ENCODE data around the gene CTIF. TPM values are rescaled to one million over a fixed set of nuclear protein-coding genes. Genes with fewer than 3 reads are reported as not detected.

CTIF gene
- total and polyA plus RNA-seq, 4 experiments from 2014 or later: 5.2 to 6.5 TPM; not detected in 2

DNA sequence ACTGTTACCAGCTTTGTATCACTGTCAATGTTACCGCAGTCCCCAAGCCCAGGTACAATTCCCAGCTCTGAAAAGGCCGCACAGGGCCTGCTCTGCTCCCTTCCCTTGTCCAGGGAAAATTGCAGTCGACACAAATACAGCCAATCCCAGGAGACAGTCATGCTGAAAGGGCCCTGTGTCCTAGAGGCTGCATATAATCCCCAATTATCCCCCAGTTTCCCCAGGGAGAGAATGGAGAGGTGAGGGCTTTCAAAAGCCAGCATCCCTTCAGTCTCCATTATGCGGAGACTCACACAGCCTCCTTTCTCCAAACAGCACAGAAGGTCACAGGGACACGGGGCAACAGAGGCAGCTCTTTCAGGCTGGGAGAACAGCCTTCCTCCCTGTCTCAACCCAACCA lies 17.1 kb upstream of the CTIF start:
- intact Hi-C loops (cut with micrococcal nuclease): no loop called here
- CTCF ChIA-PET (ENCODE audit: partially characterized antibody): interaction anchor here (1.3 kb wide), 1 partner anchor 76 kb away, joined by 3 read pairs; no protein-coding TSS in a partner anchor
- Histone ChIP-seq H3K9me3 (ENCODE audit: control insufficient read depth in 1 of 2, low read length in 2 of 2) (no peaks in the 10 kb centered on the region), H3K27ac (ENCODE audit: low read depth, low read length) (no peak overlapping the region), H3K4me3 (ENCODE audit: low read length in 2 of 2) (no peak overlapping the region), H3K4me1 (ENCODE audit: insufficient read depth, low read length) (no peaks in the 10 kb centered on the region), H3K27me3 (ENCODE audit: insufficient read depth, low read length) (no peaks in the 10 kb centered on the region), H3K36me3 (ENCODE audit: insufficient read depth, low read length) (no peaks in the 10 kb centered on the region)
- Mint-ChIP-seq H3K4me3 (no peak overlapping the region), H3K27ac (no peak overlapping the region), H3K9me3 (peaks cover 0 to 2% (median 0%) of the 10 kb centered on the region in 8 donors), H3K36me3 (no peaks in the 10 kb centered on the region), H3K4me1 (no peaks in the 10 kb centered on the region), H3K27me3 (peaks cover 11 to 31% of the 10 kb centered on the region in 2 donors)
- POLR2A ChIA-PET (ENCODE audit: partially characterized antibody): no interaction called here
- DNase-seq: no peak

- CTCF ChIA-PET (ENCODE audit: partially characterized antibody): no interaction called here
- H3K27me3 Mint-ChIP-seq: peaks cover 22 to 33% of the 10 kb centered on the region in 2 donors
- H3K27ac Mint-ChIP-seq: peak overlapping the region in 1 of 7 donors; percentile 54
- peaks cover 0 to 2% (median 0%) of the 10 kb centered on the region in 8 donors for H3K9me3 Mint-ChIP-seq
- no peak for DNase-seq
- H3K4me3 ChIP-seq (ENCODE audit: low read length in 2 of 2): no peak overlapping the region
- H3K27me3 ChIP-seq (ENCODE audit: insufficient read depth, low read length): no peaks in the 10 kb centered on the region
- H3K9me3 ChIP-seq (ENCODE audit: control insufficient read depth in 1 of 2, low read length in 2 of 2): no peaks in the 10 kb centered on the region
- no peaks in the 10 kb centered on the region for H3K36me3 ChIP-seq (ENCODE audit: insufficient read depth, low read length)
- no peak overlapping the region for H3K4me3 Mint-ChIP-seq
- POLR2A ChIA-PET (ENCODE audit: partially characterized antibody): no interaction called here
- H3K27ac ChIP-seq (ENCODE audit: low read depth, low read length): no peak overlapping the region
- no peaks in the 10 kb centered on the region for H3K4me1 ChIP-seq (ENCODE audit: insufficient read depth, low read length)
- no peaks in the 10 kb centered on the region for H3K36me3 Mint-ChIP-seq
- intact Hi-C loops (cut with micrococcal nuclease): no loop called here
- H3K4me1 Mint-ChIP-seq: no peaks in the 10 kb centered on the region
Measured at GRCh38 chr18:48525671-48526070, 13.2 kb upstream of the CTIF start.

GRCh38 chr18:48527461-48527860 lies 11.4 kb upstream of the CTIF start:
- Mint-ChIP-seq H3K27ac (no peak overlapping the region), H3K4me1 (no peaks in the 10 kb centered on the region), H3K36me3 (no peaks in the 10 kb centered on the region), H3K27me3 (peaks cover 22 to 29% of the 10 kb centered on the region in 2 donors), H3K9me3 (peaks cover 0 to 2% (median 0%) of the 10 kb centered on the region in 8 donors), H3K4me3 (no peak overlapping the region)
- DNase-seq: no peak
- no peak overlapping the region for H3K27ac ChIP-seq (ENCODE audit: low read depth, low read length)
- H3K9me3 ChIP-seq (ENCODE audit: control insufficient read depth in 1 of 2, low read length in 2 of 2): no peaks in the 10 kb centered on the region
- no peaks in the 10 kb centered on the region for H3K27me3 ChIP-seq (ENCODE audit: insufficient read depth, low read length)
- H3K36me3 ChIP-seq (ENCODE audit: insufficient read depth, low read length): no peaks in the 10 kb centered on the region
- no peaks in the 10 kb centered on the region for H3K4me1 ChIP-seq (ENCODE audit: insufficient read depth, low read length)
- intact Hi-C loops (cut with micrococcal nuclease): no loop called here
- POLR2A ChIA-PET (ENCODE audit: partially characterized antibody): no interaction called here
- no peak overlapping the region for H3K4me3 ChIP-seq (ENCODE audit: low read length in 2 of 2)
- CTCF ChIA-PET (ENCODE audit: partially characterized antibody): no interaction called here

GRCh38 chr18:48528861-48529260 lies 10.0 kb upstream of the CTIF start:
- no peak overlapping the region for H3K4me3 Mint-ChIP-seq
- Histone ChIP-seq H3K9me3 (ENCODE audit: control insufficient read depth in 1 of 2, low read length in 2 of 2) (no peaks in the 10 kb centered on the region), H3K27ac (ENCODE audit: low read depth, low read length) (no peak overlapping the region), H3K36me3 (ENCODE audit: insufficient read depth, low read length) (no peaks in the 10 kb centered on the region), H3K4me1 (ENCODE audit: insufficient read depth, low read length) (no peaks in the 10 kb centered on the region), H3K4me3 (ENCODE audit: low read length in 2 of 2) (no peak overlapping the region), H3K27me3 (ENCODE audit: insufficient read depth, low read length) (no peaks in the 10 kb centered on the region)
- intact Hi-C loops (cut with micrococcal nuclease): no loop called here
- H3K4me1 Mint-ChIP-seq: peaks cover 0 to 5% (median under 1%) of the 10 kb centered on the region in 4 donors
- H3K9me3 Mint-ChIP-seq: no peaks in the 10 kb centered on the region
- ChIA-PET CTCF (ENCODE audit: partially characterized antibody) (no interaction called here), POLR2A (ENCODE audit: partially characterized antibody) (no interaction called here)
- H3K27ac Mint-ChIP-seq: no peak overlapping the region
- no peak for DNase-seq
- H3K27me3 Mint-ChIP-seq: peaks cover 19 to 20% of the 10 kb centered on the region in 2 donors
- no peaks in the 10 kb centered on the region for H3K36me3 Mint-ChIP-seq

DNA sequence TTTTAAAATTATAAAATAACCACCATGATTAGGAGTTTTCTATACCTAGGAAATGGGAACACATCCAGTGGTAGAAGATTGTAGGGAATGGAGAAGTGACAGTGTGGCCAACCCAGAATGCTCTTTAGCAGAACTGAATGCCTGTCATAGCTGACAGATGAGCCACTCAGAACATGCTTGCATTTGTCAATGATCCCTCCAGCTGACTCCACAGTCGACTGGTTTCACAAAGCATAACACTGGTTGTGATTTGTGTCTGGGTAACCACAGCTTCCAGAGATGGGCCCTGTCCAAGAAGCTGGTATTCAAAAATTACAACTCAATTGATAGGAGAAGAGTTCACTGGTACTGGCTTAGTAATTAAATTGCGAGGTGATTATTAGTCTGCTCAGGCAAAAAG lies 9.0 kb upstream of the CTIF start:
- no peak for DNase-seq
- ChIA-PET POLR2A (ENCODE audit: partially characterized antibody) (no interaction called here), CTCF (ENCODE audit: partially characterized antibody) (no interaction called here)
- H3K4me3 ChIP-seq (ENCODE audit: low read length in 2 of 2): no peak overlapping the region
- Mint-ChIP-seq H3K4me1 (peaks cover 0 to 5% (median under 1%) of the 10 kb centered on the region in 4 donors), H3K9me3 (no peaks in the 10 kb centered on the region), H3K27me3 (peaks cover 19 to 20% of the 10 kb centered on the region in 2 donors), H3K36me3 (no peaks in the 10 kb centered on the region), H3K4me3 (no peak overlapping the region), H3K27ac (no peak overlapping the region)
- no peak overlapping the region for H3K27ac ChIP-seq (ENCODE audit: low read depth, low read length)
- no peaks in the 10 kb centered on the region for H3K27me3 ChIP-seq (ENCODE audit: insufficient read depth, low read length)
- no peaks in the 10 kb centered on the region for H3K4me1 ChIP-seq (ENCODE audit: insufficient read depth, low read length)
- intact Hi-C loops (cut with micrococcal nuclease): no loop called here
- no peaks in the 10 kb centered on the region for H3K36me3 ChIP-seq (ENCODE audit: insufficient read depth, low read length)
- H3K9me3 ChIP-seq (ENCODE audit: control insufficient read depth in 1 of 2, low read length in 2 of 2): no peaks in the 10 kb centered on the region

GRCh38 chr18:48530399-48531081 lies 8.3 kb upstream of the CTIF start:
- no peaks in the 10 kb centered on the region for H3K36me3 Mint-ChIP-seq
- Histone ChIP-seq H3K27me3 (ENCODE audit: insufficient read depth, low read length) (no peaks in the 10 kb centered on the region), H3K4me3 (ENCODE audit: low read length in 2 of 2) (no peak overlapping the region), H3K9me3 (ENCODE audit: control insufficient read depth in 1 of 2, low read length in 2 of 2) (no peaks in the 10 kb centered on the region), H3K36me3 (ENCODE audit: insufficient read depth, low read length) (no peaks in the 10 kb centered on the region), H3K4me1 (ENCODE audit: insufficient read depth, low read length) (no peaks in the 10 kb centered on the region), H3K27ac (ENCODE audit: low read depth, low read length) (no peak overlapping the region)
- peaks cover 0 to 5% (median under 1%) of the 10 kb centered on the region in 4 donors for H3K4me1 Mint-ChIP-seq
- peaks cover 19 to 20% of the 10 kb centered on the region in 2 donors for H3K27me3 Mint-ChIP-seq
- H3K4me3 Mint-ChIP-seq: no peak overlapping the region
- intact Hi-C loops (cut with micrococcal nuclease): no loop called here
- no peak for DNase-seq
- no peak overlapping the region for H3K27ac Mint-ChIP-seq
- H3K9me3 Mint-ChIP-seq: no peaks in the 10 kb centered on the region
- POLR2A ChIA-PET (ENCODE audit: partially characterized antibody): no interaction called here
- CTCF ChIA-PET (ENCODE audit: partially characterized antibody): no interaction called here

GRCh38 chr18:48531082-48531403 lies 7.8 kb upstream of the CTIF start:
- H3K27ac Mint-ChIP-seq: no peak overlapping the region
- CTCF ChIA-PET (ENCODE audit: partially characterized antibody): no interaction called here
- intact Hi-C loops (cut with micrococcal nuclease): no loop called here

More at GRCh38 chr18:48531082-48531403, 7.8 kb upstream of the CTIF start:
- H3K27me3 Mint-ChIP-seq: peaks cover 18 to 19% of the 10 kb centered on the region in 2 donors
- DNase-seq: no peak
- Histone ChIP-seq H3K9me3 (ENCODE audit: control insufficient read depth in 1 of 2, low read length in 2 of 2) (no peaks in the 10 kb centered on the region), H3K27ac (ENCODE audit: low read depth, low read length) (no peak overlapping the region), H3K27me3 (ENCODE audit: insufficient read depth, low read length) (no peaks in the 10 kb centered on the region), H3K4me1 (ENCODE audit: insufficient read depth, low read length) (no peaks in the 10 kb centered on the region), H3K4me3 (ENCODE audit: low read length in 2 of 2) (no peak overlapping the region), H3K36me3 (ENCODE audit: insufficient read depth, low read length) (no peaks in the 10 kb centered on the region)
- POLR2A ChIA-PET (ENCODE audit: partially characterized antibody): no interaction called here
- no peaks in the 10 kb centered on the region for H3K9me3 Mint-ChIP-seq
- peaks cover 0 to 5% (median under 1%) of the 10 kb centered on the region in 4 donors for H3K4me1 Mint-ChIP-seq
- no peaks in the 10 kb centered on the region for H3K36me3 Mint-ChIP-seq
- H3K4me3 Mint-ChIP-seq: no peak overlapping the region

All from CD4-positive, alpha-beta memory T cell (primary cell).